Peyer's patch (tissue), 4 donors: Measurements from ENCODE around the gene SAMD13. TPM values are rescaled to one million over a fixed set of nuclear protein-coding genes. Genes with fewer than 3 reads are reported as not detected.

Experiments used
- DNase-seq, 3 donors: peaks; one replicate each; pipeline ENCODE4 v3.0.0-alpha.2; 2017 to 2019
- H3K27ac ChIP-seq, 4 donors: fragments of 200-600 bp; sonication (generic); one replicate each; pipeline ENCODE4 v1.5.1; 2016 to 2019
- H3K27me3 ChIP-seq, 2 donors: fragments of 200-600 bp; sonication (generic); one replicate each; pipeline ENCODE4 v1.5.1; 2019
- H3K36me3 ChIP-seq, 3 donors: fragments of 200-600 bp; sonication (generic); one replicate each; pipeline ENCODE4 v1.5.1; 2016 to 2019
- H3K4me1 ChIP-seq, 4 donors: fragments of 200-600 bp; sonication (generic); one replicate each; pipeline ENCODE4 v1.5.1; 2016 to 2019
- H3K4me3 ChIP-seq, 4 donors: fragments of 200-600 bp; sonication (generic); 1 replicate in 3 of 4; 2 replicates in 1 of 4; pipeline ENCODE4 v1.5.1; 2016 to 2019; ENCODE audit warnings: mild to moderate bottlenecking in 1 of 4
- H3K9me3 ChIP-seq, 4 donors: fragments of 200-600 bp; sonication (generic); one replicate each; pipeline ENCODE4 v1.5.1; 2016 to 2019; ENCODE audit warnings: mild to moderate bottlenecking in 1 of 4
- POLR2A ChIP-seq, 2 donors: fragments of 450-650 bp; IDR thresholded peaks; one replicate each; pipeline ENCODE4 v1.5.1; 2017; ENCODE audit warnings: antibody characterized with exemption in 2 of 2, mild to moderate bottlenecking in 2 of 2, moderate library complexity in 2 of 2
- total RNA-seq, 4 donors: library from RNA; depleted of rRNA; stranded (reverse); fragments of >200 nt; gene quantifications; one replicate each; pipeline ENCODE4 v1.1.0, GENCODE V29; 2016
- TF ChIP-seq, protein P1 (sequence below), 6 experiments: fragments of 450-650 bp in 4 of 6; fragments of 200-600 bp in 2 of 6; sonication (generic) in 1 of 6; IDR thresholded peaks; one replicate each; pipeline ENCODE4 v1.5.1; 2017 to 2019; ENCODE audit warnings: antibody characterized with exemption in 6 of 6, mild to moderate bottlenecking in 3 of 6, moderate library complexity in 1 of 6

SAMD13 gene
- total RNA-seq, 4 donors from 2014 or later = 1.1 to 3.5 (median 2.3) TPM

DNA sequence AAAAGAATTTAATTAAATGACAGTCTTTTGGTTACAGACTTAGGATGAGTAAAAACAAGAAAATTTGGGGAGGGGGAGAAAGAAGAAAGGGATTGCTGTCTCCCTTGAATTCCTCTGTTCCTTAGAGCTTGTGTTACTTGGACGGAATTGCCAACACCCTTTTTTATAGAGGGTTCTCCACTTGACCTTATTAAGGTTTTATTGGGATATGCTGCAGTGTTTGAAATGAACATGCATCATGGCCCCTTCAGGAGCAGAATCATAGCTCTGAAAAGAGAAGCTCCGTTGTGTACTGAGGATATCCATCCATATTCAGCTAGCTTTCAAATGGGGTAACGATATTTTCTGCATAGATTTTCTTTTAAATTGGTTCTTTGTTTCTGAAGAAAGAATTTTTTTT is 48.6 kb downstream of the SAMD13 start:
- Histone ChIP-seq H3K36me3 (no peaks in the 10 kb centered on the region), H3K27ac (no peak overlapping the region), H3K9me3 (no peaks in the 10 kb centered on the region), H3K27me3 (no peaks in the 10 kb centered on the region), H3K4me3 (no peak overlapping the region), H3K4me1 (no peaks in the 10 kb centered on the region)
- no peak for TF ChIP-seq POLR2A (IDR thresholded peaks at IDR 0.05)
- TF ChIP-seq, protein P1, sequence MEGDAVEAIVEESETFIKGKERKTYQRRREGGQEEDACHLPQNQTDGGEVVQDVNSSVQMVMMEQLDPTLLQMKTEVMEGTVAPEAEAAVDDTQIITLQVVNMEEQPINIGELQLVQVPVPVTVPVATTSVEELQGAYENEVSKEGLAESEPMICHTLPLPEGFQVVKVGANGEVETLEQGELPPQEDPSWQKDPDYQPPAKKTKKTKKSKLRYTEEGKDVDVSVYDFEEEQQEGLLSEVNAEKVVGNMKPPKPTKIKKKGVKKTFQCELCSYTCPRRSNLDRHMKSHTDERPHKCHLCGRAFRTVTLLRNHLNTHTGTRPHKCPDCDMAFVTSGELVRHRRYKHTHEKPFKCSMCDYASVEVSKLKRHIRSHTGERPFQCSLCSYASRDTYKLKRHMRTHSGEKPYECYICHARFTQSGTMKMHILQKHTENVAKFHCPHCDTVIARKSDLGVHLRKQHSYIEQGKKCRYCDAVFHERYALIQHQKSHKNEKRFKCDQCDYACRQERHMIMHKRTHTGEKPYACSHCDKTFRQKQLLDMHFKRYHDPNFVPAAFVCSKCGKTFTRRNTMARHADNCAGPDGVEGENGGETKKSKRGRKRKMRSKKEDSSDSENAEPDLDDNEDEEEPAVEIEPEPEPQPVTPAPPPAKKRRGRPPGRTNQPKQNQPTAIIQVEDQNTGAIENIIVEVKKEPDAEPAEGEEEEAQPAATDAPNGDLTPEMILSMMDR (IDR thresholded peaks at IDR 0.05) = no peak
- no peak for DNase-seq

DNA sequence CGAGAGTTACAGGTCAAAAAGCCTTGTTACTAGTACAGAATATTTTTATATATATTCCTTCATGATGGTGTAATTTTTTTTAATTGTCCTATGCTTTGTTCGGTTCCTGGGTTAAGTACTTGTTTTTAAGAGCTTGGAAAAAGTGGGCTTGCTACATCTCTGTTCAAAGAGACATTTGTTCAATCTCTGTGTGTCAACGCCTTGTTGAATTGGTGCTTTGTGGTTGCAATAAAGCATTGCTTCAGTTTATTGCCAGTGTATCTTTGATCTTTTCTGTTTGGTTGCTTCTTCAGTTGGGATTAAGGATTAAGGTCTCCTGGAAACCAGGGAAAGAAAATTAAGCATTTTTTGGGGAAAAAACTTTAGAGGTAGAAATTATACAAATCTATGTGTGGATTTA is 49.0 kb downstream of the SAMD13 start:
- H3K9me3 ChIP-seq = no peaks in the 10 kb centered on the region
- no peak for TF ChIP-seq POLR2A (IDR thresholded peaks at IDR 0.05)
- TF ChIP-seq, protein P1 (IDR thresholded peaks at IDR 0.05) = no peak
- H3K4me1 ChIP-seq = no peaks in the 10 kb centered on the region
- H3K27me3 ChIP-seq = no peaks in the 10 kb centered on the region
- H3K4me3 ChIP-seq = no peak overlapping the region
- H3K36me3 ChIP-seq = no peaks in the 10 kb centered on the region
- DNase-seq = no peak
- H3K27ac ChIP-seq = no peak overlapping the region

DNA sequence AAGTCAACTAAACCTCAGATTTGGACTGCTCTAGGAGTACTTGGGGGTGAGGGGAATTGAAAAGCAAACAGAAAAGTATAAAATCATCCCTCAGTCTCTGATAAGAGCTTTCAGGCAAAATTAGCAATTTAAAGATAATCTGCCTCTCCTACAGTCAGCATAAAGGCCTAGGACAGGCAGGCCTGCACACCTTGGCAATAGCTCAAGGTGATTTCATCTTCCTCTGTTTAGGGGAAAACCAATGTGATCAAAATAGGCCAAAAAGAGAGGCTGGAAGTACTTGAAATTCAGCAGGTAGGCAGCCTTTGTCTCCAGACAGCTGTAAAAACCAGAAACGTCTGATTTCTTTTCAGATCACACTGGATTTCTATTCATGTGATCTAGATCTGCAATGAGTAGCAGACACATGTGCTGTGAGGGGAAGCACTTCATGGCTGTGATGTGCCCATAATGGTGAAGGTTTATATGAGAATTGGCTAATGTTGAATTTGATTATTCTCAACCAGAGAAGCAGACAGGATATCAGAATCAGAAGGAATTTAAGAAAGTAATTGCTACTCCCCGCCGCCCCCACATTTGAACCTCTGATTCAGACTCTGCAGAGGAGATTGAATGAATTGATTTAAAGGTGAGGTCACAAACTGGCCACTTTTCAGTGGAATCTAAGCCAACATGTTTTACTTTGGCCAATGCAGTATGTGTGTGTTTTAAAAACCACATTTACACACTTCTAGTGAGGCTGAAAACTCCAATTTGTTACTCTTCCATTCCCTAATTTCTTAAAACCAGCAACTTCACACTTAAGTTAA is 51.0 kb downstream of the SAMD13 start:
- Histone ChIP-seq H3K4me3 (no peak overlapping the region), H3K9me3 (no peaks in the 10 kb centered on the region), H3K36me3 (no peaks in the 10 kb centered on the region), H3K27me3 (no peaks in the 10 kb centered on the region), H3K4me1 (no peaks in the 10 kb centered on the region), H3K27ac (no peak overlapping the region)
- no peak for DNase-seq
- no peak for TF ChIP-seq POLR2A (IDR thresholded peaks at IDR 0.05)
- TF ChIP-seq, protein P1 (IDR thresholded peaks at IDR 0.05) = no peak

DNA sequence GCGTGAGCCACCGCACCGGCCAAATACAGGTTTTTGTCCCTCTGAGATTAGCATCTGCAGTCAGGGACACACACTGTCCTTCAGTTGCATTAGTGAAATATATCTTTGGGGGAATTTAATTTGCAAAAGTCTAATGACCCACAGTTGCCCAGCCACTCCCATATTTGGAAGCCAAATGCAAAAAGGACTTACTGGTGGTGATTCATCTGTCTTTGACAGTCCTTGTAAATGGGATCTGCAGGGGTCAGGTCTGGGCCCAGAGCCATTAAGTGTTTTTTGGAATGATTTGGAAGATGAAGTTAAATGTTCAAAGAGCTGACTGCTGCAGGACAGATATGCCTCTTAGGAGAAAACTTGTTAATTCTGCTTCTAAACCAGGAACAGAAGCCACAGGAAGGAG is 52.2 kb downstream of the SAMD13 start:
- TF ChIP-seq, protein P1 (IDR thresholded peaks at IDR 0.05) = no peak
- TF ChIP-seq POLR2A (IDR thresholded peaks at IDR 0.05) = no peak
- Histone ChIP-seq H3K27ac (no peak overlapping the region), H3K27me3 (no peaks in the 10 kb centered on the region), H3K9me3 (no peaks in the 10 kb centered on the region), H3K4me3 (no peak overlapping the region), H3K36me3 (no peaks in the 10 kb centered on the region), H3K4me1 (no peaks in the 10 kb centered on the region)
- no peak for DNase-seq

DNA sequence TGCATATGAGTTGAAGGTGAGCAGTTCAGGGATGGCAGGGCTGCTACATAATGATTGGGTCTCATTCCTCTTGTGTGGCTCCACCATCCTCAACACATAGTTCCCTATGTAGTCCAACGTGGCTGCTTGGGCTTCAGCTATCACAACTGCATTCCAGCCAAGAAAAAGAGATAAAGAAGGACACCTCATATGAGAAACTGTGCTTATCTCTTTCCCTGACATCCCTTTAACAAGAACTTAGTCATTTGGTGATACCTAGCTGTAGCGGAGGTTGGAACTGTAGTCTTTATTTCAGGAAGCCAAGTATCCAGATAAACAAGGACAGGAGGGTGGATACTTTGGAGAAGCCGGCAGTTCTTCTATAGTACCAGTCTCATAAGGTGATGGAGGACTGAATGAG is 54.0 kb downstream of the SAMD13 start:
- no peak for DNase-seq
- H3K4me3 ChIP-seq = no peak overlapping the region
- no peak overlapping the region for H3K27ac ChIP-seq
- H3K36me3 ChIP-seq = no peaks in the 10 kb centered on the region
- H3K4me1 ChIP-seq = no peaks in the 10 kb centered on the region
- H3K9me3 ChIP-seq = no peaks in the 10 kb centered on the region
- TF ChIP-seq, protein P1 (IDR thresholded peaks at IDR 0.05) = no peak
- TF ChIP-seq POLR2A (IDR thresholded peaks at IDR 0.05) = no peak
- H3K27me3 ChIP-seq = no peaks in the 10 kb centered on the region
